ENCODE data around the gene S100A13.
"Not testable (repeated sequence)": the region's sequence is repeated elsewhere in the genome, so short reads cannot be mapped to it uniquely, and the experiment has no call there.

S100A13 gene

GRCh38 chr1:153588482-153588881 is 38.8 kb downstream of the S100A13 start:
- DNase-seq (ENCODE audit: insufficient read length, low spot score) (no peak), FAIRE-seq (no peak)
- no peak for TF ChIP-seq TAF1 (IDR thresholded peaks at IDR 0.05; ENCODE audit: low read depth, low read length)
- no peak for TF ChIP-seq PAX5 (IDR thresholded peaks at IDR 0.05; ENCODE audit: insufficient read depth, low read length, severe bottlenecking)
- no peak for TF ChIP-seq POLR2A (IDR thresholded peaks at IDR 0.05; ENCODE audit: low read depth, low read length)
- TF ChIP-seq POU2F2 (IDR thresholded peaks at IDR 0.05; ENCODE audit: low read depth, low read length), result no peak
- TF ChIP-seq SPI1 (IDR thresholded peaks at IDR 0.05; ENCODE audit: low read depth, low read length), result no peak
- no peak for TF ChIP-seq POLR2AphosphoS5 (IDR thresholded peaks at IDR 0.05; ENCODE audit: low read depth, low read length)

- not testable (repeated sequence) for FAIRE-seq; DNase-seq (ENCODE audit: insufficient read length, low spot score)
Observed at GRCh38 chr1:153588033-153588432, 39.3 kb downstream of the S100A13 start.

DNA sequence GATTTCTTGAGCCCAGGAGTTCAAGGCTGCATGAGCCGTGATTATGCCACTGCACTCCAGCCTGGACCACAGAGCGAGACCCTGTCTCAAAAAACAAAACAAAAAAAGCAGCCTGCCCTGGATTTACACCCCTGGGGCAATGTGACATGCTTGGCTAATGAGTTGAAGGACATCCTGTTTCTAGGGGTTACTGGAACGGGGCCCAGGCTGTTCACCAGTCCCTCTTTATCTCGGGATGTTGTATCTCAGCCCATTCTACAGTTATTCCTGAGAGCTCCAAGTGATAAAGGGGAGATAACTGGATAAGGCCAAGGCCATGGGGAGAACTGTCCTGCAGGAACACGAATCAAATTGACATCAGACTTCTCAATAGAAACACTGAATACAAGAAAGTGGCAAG is 40.0 kb downstream of the S100A13 start:
- FAIRE-seq (no peak), DNase-seq (ENCODE audit: insufficient read length, low spot score) (no peak)
- no peak for TF ChIP-seq POLR2A (IDR thresholded peaks at IDR 0.05; ENCODE audit: low read depth, low read length)
- TF ChIP-seq POU2F2 (IDR thresholded peaks at IDR 0.05; ENCODE audit: low read depth, low read length), result no peak
- no peak for TF ChIP-seq SPI1 (IDR thresholded peaks at IDR 0.05; ENCODE audit: low read depth, low read length)

GRCh38 chr1:153586347-153586746 is 41.0 kb downstream of the S100A13 start:
- no peak for FAIRE-seq
- no peak for TF ChIP-seq PAX5 (IDR thresholded peaks at IDR 0.05; ENCODE audit: insufficient read depth, low read length, severe bottlenecking)
- no peak for TF ChIP-seq SPI1 (IDR thresholded peaks at IDR 0.05; ENCODE audit: low read depth, low read length)
- no peak for DNase-seq (ENCODE audit: insufficient read length, low spot score)

DNA sequence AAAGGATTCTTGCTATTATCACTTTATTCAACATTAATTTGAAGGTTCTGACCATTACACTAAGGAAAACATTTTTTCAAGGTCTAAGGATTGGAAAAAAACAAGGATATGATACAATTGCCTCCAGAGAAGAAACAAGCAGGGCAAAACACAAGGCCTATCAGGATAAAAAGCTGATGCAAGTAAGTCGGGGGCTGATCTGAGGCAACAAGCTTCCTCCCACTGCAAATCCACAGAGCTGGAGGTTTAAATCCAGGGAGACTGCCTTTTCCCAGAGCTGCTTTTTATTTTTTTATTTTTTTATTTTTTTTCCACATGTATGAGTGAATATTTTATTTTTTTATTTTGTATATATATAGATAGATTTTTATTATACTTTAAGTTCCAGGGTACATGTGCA is 42.3 kb downstream of the S100A13 start:
- FAIRE-seq (no peak), DNase-seq (ENCODE audit: insufficient read length, low spot score) (no peak)
- TF ChIP-seq PAX5 (IDR thresholded peaks at IDR 0.05; ENCODE audit: insufficient read depth, low read length, severe bottlenecking), result no peak

DNA sequence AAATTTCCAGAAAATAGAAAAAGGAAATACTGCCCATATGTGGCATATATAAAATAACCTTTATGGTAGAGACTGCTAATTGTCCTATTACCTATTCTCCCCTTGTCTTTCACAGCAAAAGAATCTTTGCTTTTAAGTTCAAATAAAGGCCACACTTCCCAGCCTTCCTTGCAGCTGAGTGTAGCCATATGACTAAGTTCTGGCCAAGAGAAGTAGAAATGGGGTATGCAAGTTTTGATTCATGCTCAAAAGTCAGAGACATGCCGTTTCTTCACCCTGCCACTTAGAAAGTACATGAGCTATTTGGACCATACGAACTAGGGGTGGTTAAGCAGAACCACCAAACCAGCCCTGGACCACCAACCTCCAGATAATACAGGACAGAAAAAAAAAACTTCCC is 43.3 kb downstream of the S100A13 start:
- FAIRE-seq (no peak), DNase-seq (ENCODE audit: insufficient read length, low spot score) (no peak)
- TF ChIP-seq PAX5 (IDR thresholded peaks at IDR 0.05; ENCODE audit: insufficient read depth, low read length, severe bottlenecking) (no peak), POLR2A (IDR thresholded peaks at IDR 0.05; ENCODE audit: low read depth, low read length) (no peak), POLR2AphosphoS5 (IDR thresholded peaks at IDR 0.05; ENCODE audit: low read depth, low read length) (no peak), SPI1 (IDR thresholded peaks at IDR 0.05; ENCODE audit: low read depth, low read length) (no peak), TAF1 (IDR thresholded peaks at IDR 0.05; ENCODE audit: low read depth, low read length) (no peak), POU2F2 (IDR thresholded peaks at IDR 0.05; ENCODE audit: low read depth, low read length) (no peak)

GRCh38 chr1:153583514-153583913 is 43.8 kb downstream of the S100A13 start:
- not testable (repeated sequence) for FAIRE-seq; DNase-seq (ENCODE audit: insufficient read length, low spot score)

GRCh38 chr1:153582836-153583235 is 44.5 kb downstream of the S100A13 start:
- FAIRE-seq, result not testable (repeated sequence)

GRCh38 chr1:153578936-153579335 is 48.4 kb downstream of the S100A13 start:
- TF ChIP-seq POLR2A (IDR thresholded peaks at IDR 0.05; ENCODE audit: low read depth, low read length) (no peak), TAF1 (IDR thresholded peaks at IDR 0.05; ENCODE audit: low read depth, low read length) (no peak), POLR2AphosphoS5 (IDR thresholded peaks at IDR 0.05; ENCODE audit: low read depth, low read length) (no peak), PAX5 (IDR thresholded peaks at IDR 0.05; ENCODE audit: insufficient read depth, low read length, severe bottlenecking) (no peak), POU2F2 (IDR thresholded peaks at IDR 0.05; ENCODE audit: low read depth, low read length) (no peak), SPI1 (IDR thresholded peaks at IDR 0.05; ENCODE audit: low read depth, low read length) (no peak)
- FAIRE-seq (no peak), DNase-seq (ENCODE audit: insufficient read length, low spot score) (no peak)

More at GRCh38 chr1:153582836-153583235, 44.5 kb downstream of the S100A13 start:
- not testable (repeated sequence) for DNase-seq (ENCODE audit: insufficient read length, low spot score)

- TF ChIP-seq PAX5 (IDR thresholded peaks at IDR 0.05; ENCODE audit: insufficient read depth, low read length, severe bottlenecking) (no peak), POU2F2 (IDR thresholded peaks at IDR 0.05; ENCODE audit: low read depth, low read length) (no peak)
- no peak for DNase-seq (ENCODE audit: insufficient read length, low spot score)
- FAIRE-seq, result no peak
Observed at GRCh38 chr1:153578490-153578889, 48.8 kb downstream of the S100A13 start.

GRCh38 chr1:153577624-153578051 is 49.7 kb downstream of the S100A13 start:
- DNase-seq (ENCODE audit: insufficient read length, low spot score) (no peak), FAIRE-seq (no peak)
- no peak for TF ChIP-seq POLR2AphosphoS5 (IDR thresholded peaks at IDR 0.05; ENCODE audit: low read depth, low read length)
- TF ChIP-seq TAF1 (IDR thresholded peaks at IDR 0.05; ENCODE audit: low read depth, low read length), result no peak
- no peak for TF ChIP-seq SPI1 (IDR thresholded peaks at IDR 0.05; ENCODE audit: low read depth, low read length)
- no peak for TF ChIP-seq POLR2A (IDR thresholded peaks at IDR 0.05; ENCODE audit: low read depth, low read length)
- no peak for TF ChIP-seq PAX5 (IDR thresholded peaks at IDR 0.05; ENCODE audit: insufficient read depth, low read length, severe bottlenecking)

- TF ChIP-seq TAF1 (IDR thresholded peaks at IDR 0.05; ENCODE audit: low read depth, low read length) (no peak), PAX5 (IDR thresholded peaks at IDR 0.05; ENCODE audit: insufficient read depth, low read length, severe bottlenecking) (no peak), POLR2A (IDR thresholded peaks at IDR 0.05; ENCODE audit: low read depth, low read length) (no peak), SPI1 (IDR thresholded peaks at IDR 0.05; ENCODE audit: low read depth, low read length) (no peak), POU2F2 (IDR thresholded peaks at IDR 0.05; ENCODE audit: low read depth, low read length) (no peak), POLR2AphosphoS5 (IDR thresholded peaks at IDR 0.05; ENCODE audit: low read depth, low read length) (no peak)
- FAIRE-seq, result no peak
- DNase-seq (ENCODE audit: insufficient read length, low spot score), result no peak
Observed at GRCh38 chr1:153577138-153577537, 50.2 kb downstream of the S100A13 start.

DNA sequence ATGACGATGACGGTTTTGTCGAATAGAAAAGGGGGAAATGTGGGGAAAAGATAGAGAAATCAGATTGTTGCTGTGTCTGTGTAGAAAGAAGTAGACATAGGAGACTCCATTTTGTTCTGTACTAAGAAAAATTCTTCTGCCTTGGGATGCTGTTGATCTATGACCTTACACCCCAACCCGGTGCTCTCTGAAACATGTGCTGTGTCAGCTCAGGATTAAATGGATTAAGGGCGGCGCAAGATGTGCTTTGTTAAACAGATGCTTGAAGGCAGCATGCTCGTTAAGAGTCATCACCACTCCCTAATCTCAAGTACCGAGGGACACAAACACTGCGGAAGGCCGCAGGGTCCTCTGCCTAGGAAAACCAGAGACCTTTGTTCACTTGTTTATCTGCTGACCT is 51.8 kb downstream of the S100A13 start:
- DNase-seq (ENCODE audit: insufficient read length, low spot score); FAIRE-seq: not testable (repeated sequence)

DNA sequence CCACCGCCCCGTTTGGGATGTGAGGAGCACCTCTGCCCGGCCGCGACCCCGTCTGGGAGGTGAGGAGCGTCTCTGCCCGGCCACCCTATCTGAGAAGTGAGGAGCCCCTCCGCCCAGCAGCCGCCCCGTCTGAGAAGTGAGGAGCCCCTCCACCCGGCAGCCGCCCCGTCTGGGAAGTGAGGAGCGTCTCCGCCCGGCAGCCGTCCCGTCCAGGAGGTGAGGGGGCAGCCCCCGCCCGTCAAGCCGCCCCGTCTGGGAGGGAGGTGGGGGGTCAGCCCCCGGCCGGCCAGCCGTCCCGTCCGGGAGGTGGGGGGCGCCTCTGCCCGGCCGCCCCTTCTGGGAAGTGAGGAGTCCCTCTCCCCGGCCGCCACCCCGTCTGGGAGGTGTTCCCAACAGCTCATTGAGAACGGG is 52.2 kb downstream of the S100A13 start:
- not testable (repeated sequence) for DNase-seq (ENCODE audit: insufficient read length, low spot score); FAIRE-seq

All from GM12891 (cell line).